Fibroblast of gingiva (primary cell): ENCODE results near the gene LLGL2.

Experiments
- DNase-seq: peaks from one replicate; pipeline ENCODE4 v3.0.0-alpha.2; 2011; ENCODE audit warnings: low read depth

The LLGL2 gene

DNA sequence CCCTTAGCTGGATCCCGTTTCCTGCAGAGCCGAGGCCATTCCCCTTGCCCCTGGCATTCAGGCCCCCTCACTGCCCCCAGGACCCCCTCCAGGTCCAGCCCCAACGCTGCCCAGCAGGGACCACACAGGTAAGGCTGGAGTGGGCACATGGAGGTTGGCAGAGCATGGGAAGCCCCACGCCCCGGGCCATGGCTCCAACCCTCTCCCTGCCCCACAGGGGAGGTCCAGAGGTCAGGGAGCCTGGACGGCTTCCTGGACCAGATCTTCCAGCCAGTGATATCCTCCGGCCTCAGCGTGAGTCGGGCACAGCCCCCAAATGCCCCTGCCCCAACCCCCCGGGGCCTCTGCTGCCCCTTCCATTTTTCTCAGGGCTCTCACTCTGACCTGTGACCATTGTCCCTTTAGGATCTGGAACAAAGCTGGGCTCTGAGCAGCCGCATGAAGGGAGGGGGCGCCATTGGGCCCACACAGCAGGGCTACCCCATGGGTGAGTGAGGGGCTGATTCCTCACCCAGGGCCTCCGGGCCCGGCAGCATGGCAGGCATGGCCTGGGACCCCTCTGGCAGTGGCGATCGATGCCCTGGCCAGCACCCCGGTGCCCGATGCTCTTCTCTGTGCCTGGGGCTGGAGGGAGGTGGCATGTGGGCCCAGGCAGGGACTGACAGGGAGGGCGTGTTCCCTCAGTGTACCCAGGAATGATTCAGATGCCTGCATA is 89.2 kb downstream of the LLGL2 start:
- DNase-seq: no peak

DNA sequence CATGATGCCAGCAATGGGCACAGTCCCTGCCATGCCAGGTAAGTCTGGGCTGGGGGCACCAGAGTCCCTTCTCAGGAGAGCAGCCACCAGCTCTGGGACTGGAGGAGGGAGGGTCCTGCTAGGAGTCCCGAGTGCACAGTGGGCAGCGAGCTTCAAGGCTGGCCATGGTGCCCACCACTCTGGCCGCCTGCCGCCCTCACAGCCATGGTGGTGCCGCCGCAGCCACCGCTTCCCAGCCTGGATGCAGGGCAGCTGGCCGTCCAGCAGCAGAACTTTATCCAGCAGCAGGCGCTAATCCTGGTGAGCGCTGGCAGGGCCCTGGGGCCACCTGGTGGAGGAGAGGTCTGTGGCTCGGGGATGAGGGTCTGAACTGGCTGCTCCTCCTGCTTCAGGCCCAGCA is 89.8 kb downstream of the LLGL2 start:
- no peak for DNase-seq

DNA sequence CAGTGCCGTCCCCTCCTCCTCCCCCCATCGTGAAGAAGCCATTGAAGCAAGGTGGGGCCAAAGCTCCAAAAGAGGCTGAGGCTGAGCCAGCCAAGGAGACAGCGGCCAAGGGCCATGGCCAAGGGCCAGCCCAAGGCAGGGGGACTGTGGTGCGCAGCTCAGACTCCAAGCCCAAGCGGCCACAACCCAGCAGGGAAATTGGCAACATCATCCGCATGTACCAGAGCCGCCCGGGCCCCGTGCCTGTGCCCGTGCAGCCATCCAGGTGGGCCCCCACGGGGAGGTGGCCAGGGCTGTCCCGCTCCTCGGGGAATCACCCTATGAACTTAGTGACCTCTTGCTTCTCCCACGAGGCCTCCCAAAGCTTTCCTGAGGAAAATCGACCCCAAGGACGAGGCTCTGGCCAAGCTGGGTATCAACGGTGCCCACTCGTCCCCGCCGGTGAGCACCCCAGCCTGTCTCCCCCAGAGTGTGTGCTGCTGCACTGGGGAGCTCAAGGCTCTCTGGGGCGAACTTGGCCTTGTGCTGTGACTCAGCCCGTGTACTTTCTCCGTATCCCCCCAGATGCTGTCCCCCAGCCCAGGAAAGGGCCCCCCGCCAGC is 91.1 kb downstream of the LLGL2 start:
- DNase-seq: no peak

DNA sequence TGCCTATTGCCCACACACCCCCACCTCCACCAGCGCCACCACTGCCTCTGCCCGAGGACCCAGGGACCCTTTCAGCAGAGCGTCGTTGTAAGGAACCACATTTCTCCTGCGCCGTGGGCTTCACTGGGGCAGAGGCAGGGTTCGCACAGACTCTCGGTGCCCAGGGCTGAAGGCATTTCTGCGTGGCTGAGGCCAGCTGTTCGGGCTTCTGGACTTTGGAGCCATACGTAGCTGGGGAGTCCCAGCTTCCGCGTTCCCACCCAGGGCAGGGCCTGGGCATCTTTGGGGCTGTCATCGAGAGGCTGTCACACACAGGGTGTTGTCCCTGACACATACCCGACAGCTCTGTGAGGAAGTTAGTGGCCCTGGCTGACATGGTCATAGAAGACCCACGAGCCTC is 91.7 kb downstream of the LLGL2 start:
- no peak for DNase-seq

DNA sequence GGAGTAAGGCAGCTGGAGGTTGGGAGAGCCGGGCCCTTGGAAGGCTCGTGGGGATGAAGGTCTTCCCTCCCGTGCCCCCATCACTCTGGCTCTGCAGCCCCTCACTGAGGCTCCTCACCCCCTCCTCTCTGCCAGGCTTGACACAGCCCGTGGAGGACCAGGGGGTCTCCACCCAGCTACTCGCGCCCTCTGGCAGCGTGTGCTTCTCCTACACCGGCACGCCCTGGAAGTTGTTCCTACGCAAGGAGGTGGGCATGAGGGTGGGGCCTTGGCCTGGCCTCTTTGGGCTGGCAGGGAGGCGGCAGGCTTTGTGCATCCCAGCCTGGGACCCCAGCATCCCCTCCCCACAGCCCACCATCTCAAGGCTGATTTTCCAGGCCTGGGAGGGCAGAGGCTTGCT is 92.2 kb downstream of the LLGL2 start:
- no peak for DNase-seq

DNA sequence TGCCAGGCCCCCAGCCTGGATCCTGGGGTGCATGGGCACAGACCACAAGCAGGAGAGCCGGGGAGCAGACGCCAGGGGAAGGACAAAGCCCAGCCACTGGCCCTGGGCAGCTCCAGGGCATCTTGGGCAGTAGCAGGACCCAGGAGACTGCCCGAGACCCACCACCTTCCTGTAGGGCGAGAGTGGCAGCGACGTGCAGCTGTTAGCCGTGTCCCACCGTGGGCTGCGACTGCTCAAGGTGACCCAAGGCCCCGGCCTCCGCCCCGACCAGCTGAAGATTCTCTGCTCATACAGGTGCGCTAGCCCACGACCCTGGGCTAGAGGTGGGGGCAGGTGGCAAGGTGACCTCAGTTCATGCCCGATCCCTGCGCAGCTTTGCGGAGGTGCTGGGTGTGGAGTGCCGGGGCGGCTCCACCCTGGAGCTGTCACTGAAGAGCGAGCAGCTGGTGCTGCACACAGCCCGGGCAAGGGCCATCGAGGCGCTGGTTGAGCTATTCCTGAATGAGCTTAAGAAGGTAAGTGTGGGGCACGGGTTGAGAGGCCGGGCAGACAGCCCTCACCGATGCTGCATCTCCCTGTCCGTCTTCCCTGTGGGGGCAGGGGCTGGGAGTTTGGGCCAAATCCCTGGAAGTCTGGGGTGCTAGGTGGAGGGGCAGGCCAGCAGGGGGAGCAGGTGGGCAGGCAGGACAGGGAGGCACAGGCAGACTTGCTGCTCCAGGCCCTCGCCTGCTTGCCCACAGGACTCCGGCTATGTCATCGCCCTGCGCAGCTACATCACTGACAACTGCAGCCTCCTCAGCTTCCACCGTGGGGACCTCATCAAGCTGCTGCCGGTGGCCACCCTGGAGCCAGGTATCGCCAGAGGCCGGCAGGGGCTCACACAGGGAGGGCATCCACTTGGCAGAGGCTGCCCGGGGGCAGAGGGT is 94.3 kb downstream of the LLGL2 start:
- no peak for DNase-seq

DNA sequence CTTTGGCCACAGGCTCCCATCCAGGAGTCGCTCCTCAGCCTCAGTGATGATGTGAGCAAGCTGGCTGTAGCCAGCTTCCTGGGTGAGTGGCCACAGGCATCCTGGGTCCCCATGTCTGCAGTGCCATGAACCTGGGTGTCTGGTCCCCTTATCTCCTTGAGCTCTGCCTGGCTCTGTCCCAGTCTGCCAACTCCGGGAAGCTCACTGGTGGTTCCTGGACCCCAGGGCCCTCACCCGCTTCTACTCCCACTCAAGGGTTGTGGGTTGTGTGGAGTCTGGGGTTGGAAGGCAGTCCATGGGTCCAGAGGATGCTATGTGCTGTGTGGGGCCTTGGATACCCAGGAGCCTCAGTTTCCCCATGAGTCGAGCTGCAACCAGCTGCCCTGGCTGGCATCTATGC is 96.0 kb downstream of the LLGL2 start:
- DNase-seq: no peak

DNA sequence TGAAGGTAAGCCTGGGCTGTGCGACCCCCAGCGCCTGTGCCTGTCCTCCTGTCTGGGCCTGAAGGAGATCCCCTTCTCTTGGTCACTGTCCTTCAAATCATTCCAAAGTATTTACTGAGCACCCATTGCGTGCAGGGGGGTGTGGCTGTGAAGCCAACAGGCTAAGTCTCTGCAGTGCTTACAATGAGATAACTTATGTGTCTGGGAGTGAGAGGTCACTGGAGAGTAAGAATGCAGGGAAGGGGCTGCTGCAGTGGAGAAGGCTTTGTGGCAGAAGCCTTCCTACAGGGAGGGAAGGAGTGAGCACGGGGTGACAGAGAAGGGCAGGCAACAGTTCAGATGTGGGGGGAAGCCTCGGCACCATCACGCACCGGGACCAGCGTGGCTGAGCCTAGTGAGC is 96.6 kb downstream of the LLGL2 start:
- DNase-seq: no peak

DNA sequence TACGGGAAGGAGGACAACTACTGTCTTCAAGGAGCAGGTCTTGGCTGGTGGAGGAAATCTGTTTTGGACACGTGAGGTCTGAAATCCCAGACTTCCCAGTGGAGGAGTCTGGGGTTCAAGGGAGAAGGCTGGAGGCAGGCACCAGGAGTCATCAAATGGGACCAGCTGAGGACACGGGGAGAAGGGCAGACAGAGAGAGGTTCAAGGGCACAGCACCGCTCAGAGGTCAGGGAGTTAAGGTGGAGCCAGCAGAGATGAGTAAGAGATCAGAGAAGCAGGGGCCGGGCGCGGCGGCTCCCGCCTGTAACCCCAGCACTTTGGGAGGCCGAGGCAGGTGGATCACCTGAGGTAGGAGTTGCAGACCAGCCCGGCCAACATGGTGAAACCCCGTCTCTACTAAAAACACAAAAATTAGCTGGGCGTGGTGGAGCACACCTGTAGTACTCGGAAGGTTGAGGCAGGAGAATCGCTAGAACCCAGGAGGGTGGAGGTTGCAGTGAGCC is 97.3 kb downstream of the LLGL2 start:
- no peak for DNase-seq

DNA sequence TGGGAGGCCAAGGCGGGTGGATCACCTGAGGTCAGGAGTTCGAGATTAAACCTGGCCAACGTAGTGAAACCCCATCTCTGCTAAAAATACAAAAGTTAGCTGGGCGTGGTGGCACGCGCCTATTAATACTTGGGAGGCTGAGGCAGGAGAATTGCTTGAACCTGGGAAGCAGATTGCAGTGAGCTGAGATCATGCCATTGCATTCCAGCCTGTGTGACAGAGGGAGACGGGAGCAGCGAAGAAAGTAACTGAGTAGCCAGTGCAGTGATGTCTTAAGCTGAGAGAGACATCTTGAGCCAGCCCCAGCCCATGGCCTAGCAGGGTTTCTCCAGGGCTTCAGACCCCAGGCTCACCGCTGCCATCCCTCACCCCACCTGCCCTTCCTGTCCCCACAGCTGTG is 97.9 kb downstream of the LLGL2 start:
- DNase-seq: no peak

DNA sequence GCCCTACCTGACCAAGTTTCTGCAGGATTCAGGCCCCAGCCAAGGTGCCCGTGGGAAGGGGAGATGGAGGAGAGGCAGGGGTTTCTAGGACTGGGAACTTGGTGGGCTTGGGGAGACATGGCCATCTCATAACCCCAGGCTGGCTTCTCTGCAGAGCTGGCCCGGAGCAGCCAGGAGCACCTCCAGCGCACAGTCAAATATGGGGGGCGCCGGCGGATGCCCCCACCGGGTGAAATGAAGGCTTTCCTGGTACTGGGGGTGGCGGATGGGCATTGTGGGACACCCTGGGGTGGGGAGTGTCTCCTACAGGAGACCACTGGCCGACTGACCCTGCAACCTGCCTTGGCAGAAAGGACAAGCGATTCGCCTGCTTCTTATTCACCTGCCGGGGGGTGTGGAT is 98.5 kb downstream of the LLGL2 start:
- no peak for DNase-seq
